K562 (cell line): ENCODE results near the gene EFCC1. TPM values are rescaled to one million over a fixed set of nuclear protein-coding genes. Genes with fewer than 3 reads are reported as not detected.
A peak's percentile ranks its signal among the peaks of the same experiment; 100 is the strongest.

Experiments used
- BCOR ChIP-seq: fragments of 450-650 bp; IDR thresholded peaks from 2 replicates; pipeline ENCODE4 v1.6.1; 2016
- CBFA2T3 ChIP-seq: fragments of 450-650 bp; IDR thresholded peaks from 2 replicates; pipeline ENCODE4 v1.6.1; 2017
- CTBP1 ChIP-seq: fragments of 450-650 bp; IDR thresholded peaks from 2 replicates; pipeline ENCODE4 v1.6.1; 2016; ENCODE audit warnings: borderline replicate concordance
- EGR1 ChIP-seq: fragments of 450-650 bp; conservative IDR thresholded peaks from 2 replicates; pipeline ENCODE4 v1.6.1; 2017; ENCODE audit warnings: mild to moderate bottlenecking
- GATA2 ChIP-seq: sonication (generic); formaldehyde crosslinking; IDR thresholded peaks from 2 replicates; pipeline ENCODE4 v1.4.0; 2020; ENCODE audit warnings: mild to moderate bottlenecking, missing genetic modification reagents
- HDAC1 ChIP-seq, 2 experiments: fragments of 450-650 bp; IDR thresholded peaks; 2 replicates each; pipeline ENCODE4 v1.6.1; 2016 to 2017; ENCODE audit warnings: inconsistent platforms in 1 of 2, mild to moderate bottlenecking in 1 of 2, moderate library complexity in 1 of 2
- HDAC8 ChIP-seq: fragments of 450-650 bp; IDR thresholded peaks from 2 replicates; pipeline ENCODE4 v1.6.1; 2016; ENCODE audit warnings: mild to moderate bottlenecking, missing genetic modification characterization, moderate library complexity, missing compliant biosample characterization
- LCOR ChIP-seq: sonication (generic); formaldehyde crosslinking; IDR thresholded peaks from 2 replicates; pipeline ENCODE4 v1.8.0; 2022; ENCODE audit warnings: mild to moderate bottlenecking, missing genetic modification reagents
- MAZ ChIP-seq, 2 experiments: fragments of 450-650 bp in 1 of 2; sonication (generic) in 1 of 2; formaldehyde crosslinking; IDR thresholded peaks in 1 of 2; conservative IDR thresholded peaks in 1 of 2; 2 replicates each; pipeline versions ENCODE4 v1.4.0 to v1.5.0; 2020; ENCODE audit warnings: mild to moderate bottlenecking in 1 of 2, missing genetic modification reagents in 1 of 2
- MEF2D ChIP-seq: conservative IDR thresholded peaks from 2 replicates; pipeline ENCODE4 v1.6.1; 2016; ENCODE audit warnings: low read depth, missing genetic modification characterization, missing compliant biosample characterization
- NFIC ChIP-seq: fragments of 450-650 bp; IDR thresholded peaks from 2 replicates; pipeline ENCODE4 v1.6.1; 2017; ENCODE audit warnings: mild to moderate bottlenecking, inconsistent platforms
- SMARCA5 ChIP-seq: fragments of 450-650 bp; IDR thresholded peaks from 2 replicates; pipeline ENCODE4 v1.6.1; 2016
- SPI1 ChIP-seq: IDR thresholded peaks from 2 replicates; pipeline ENCODE4 v1.6.1; 2011; ENCODE audit warnings: low read depth, low read length, control low read depth, borderline replicate concordance
- TBL1XR1 ChIP-seq, 2 experiments: IDR thresholded peaks; 2 replicates each; pipeline ENCODE4 v1.6.1; 2012; ENCODE audit warnings: improper control_type of control experiment in 2 of 2, low read length in 2 of 2, mild to moderate bottlenecking in 1 of 2
- TCF3 ChIP-seq: sonication (generic); formaldehyde crosslinking; IDR thresholded peaks from 2 replicates; pipeline ENCODE4 v1.4.0; 2020; ENCODE audit warnings: mild to moderate bottlenecking, missing genetic modification reagents
- TEAD1 ChIP-seq, 2 experiments: fragments of 450-650 bp in 1 of 2; sonication (generic) in 1 of 2; formaldehyde crosslinking; IDR thresholded peaks; 2 replicates each; pipeline versions ENCODE4 v1.4.0 to v1.8.0; 2020 to 2022; ENCODE audit warnings: mild to moderate bottlenecking in 2 of 2, missing genetic modification reagents in 1 of 2
- THRAP3 ChIP-seq: fragments of 450-650 bp; IDR thresholded peaks from 2 replicates; pipeline ENCODE4 v1.6.1; 2016; ENCODE audit warnings: mild to moderate bottlenecking, inconsistent platforms, borderline replicate concordance
- ZFX ChIP-seq: sonication (generic); formaldehyde crosslinking; IDR thresholded peaks from 2 replicates; pipeline ENCODE4 v1.8.0; 2022; ENCODE audit warnings: mild to moderate bottlenecking, missing genetic modification reagents, moderate library complexity
- ZNF134 ChIP-seq: fragments of 250-450 bp; sonication (Bioruptor Pico); conservative IDR thresholded peaks from 2 replicates; pipeline ENCODE4 v1.4.0; 2020
- ZNF23 ChIP-seq: fragments of 250-450 bp; sonication (Bioruptor Pico); IDR thresholded peaks from 2 replicates; pipeline ENCODE4 v1.4.0; 2020; ENCODE audit warnings: mild to moderate bottlenecking
- ZNF3 ChIP-seq: fragments of 250-450 bp; sonication (Bioruptor Pico); IDR thresholded peaks from 2 replicates; pipeline ENCODE4 v1.5.0; 2021; ENCODE audit warnings: mild to moderate bottlenecking, moderate library complexity
- ZNF507 ChIP-seq: conservative IDR thresholded peaks from 2 replicates; pipeline ENCODE4 v1.6.1; 2017; ENCODE audit warnings: missing genetic modification characterization, missing compliant biosample characterization
- ZNF57 ChIP-seq: fragments of 450-650 bp; formaldehyde crosslinking; IDR thresholded peaks from 2 replicates; pipeline ENCODE4 v1.4.0; 2020; ENCODE audit warnings: mild to moderate bottlenecking, moderate library complexity
- polyA plus RNA-seq, 8 experiments: library from polyadenylated mRNA; depleted of rRNA in 4 of 8; stranded (reverse) in 5 of 8; unstranded in 3 of 8; fragments of >200 nt; fragmentation: Nextera tagmentation in 2 of 8; fragmentation: Illumina TruSeq in 1 of 8; extraction: Ambion mirVana in 2 of 8; extraction: Trizol in 1 of 8; gene quantifications; 2 replicates each; pipeline versions ENCODE4 v1.2.1 to v1.2.3, GENCODE V29; 2011 to 2014; ENCODE audit warnings: inconsistent platforms in 1 of 8, missing spikeins in 1 of 8
- total RNA-seq, 7 experiments: library from RNA; depleted of rRNA in 6 of 7; stranded (reverse); fragments of >200 nt in 6 of 7; fragmentation: Illumina TruSeq in 2 of 7; extraction: Trizol in 2 of 7; gene quantifications; 2 replicates each; pipeline versions ENCODE4 v1.2.1 to v1.2.3, GENCODE V29; 2011 to 2021; ENCODE audit warnings: low replicate concordance in 1 of 7
- TF ChIP-seq, protein P1 (sequence below): conservative IDR thresholded peaks from 2 replicates; pipeline ENCODE4 v1.6.1; 2011; ENCODE audit warnings: low read depth, mild to moderate bottlenecking, low read length; ENCODE audit not compliant: control insufficient read depth
- TF ChIP-seq, protein P2 (sequence below): fragments of 450-650 bp; IDR thresholded peaks from one replicate; pipeline ENCODE4 v1.6.1; 2018; ENCODE audit warnings: mild to moderate bottlenecking, moderate library complexity; ENCODE audit not compliant: partially characterized antibody
- TF ChIP-seq, protein P3 (sequence below): fragments of 450-650 bp; IDR thresholded peaks from 2 replicates; pipeline ENCODE4 v1.6.1; 2016; ENCODE audit warnings: low read depth, mild to moderate bottlenecking, moderate library complexity

EFCC1 gene
- total and polyA plus RNA-seq, 9 of the 15 experiments (the other 6 are each of a cell fraction or from before 2014, with no cell fraction given) = not detected

DNA sequence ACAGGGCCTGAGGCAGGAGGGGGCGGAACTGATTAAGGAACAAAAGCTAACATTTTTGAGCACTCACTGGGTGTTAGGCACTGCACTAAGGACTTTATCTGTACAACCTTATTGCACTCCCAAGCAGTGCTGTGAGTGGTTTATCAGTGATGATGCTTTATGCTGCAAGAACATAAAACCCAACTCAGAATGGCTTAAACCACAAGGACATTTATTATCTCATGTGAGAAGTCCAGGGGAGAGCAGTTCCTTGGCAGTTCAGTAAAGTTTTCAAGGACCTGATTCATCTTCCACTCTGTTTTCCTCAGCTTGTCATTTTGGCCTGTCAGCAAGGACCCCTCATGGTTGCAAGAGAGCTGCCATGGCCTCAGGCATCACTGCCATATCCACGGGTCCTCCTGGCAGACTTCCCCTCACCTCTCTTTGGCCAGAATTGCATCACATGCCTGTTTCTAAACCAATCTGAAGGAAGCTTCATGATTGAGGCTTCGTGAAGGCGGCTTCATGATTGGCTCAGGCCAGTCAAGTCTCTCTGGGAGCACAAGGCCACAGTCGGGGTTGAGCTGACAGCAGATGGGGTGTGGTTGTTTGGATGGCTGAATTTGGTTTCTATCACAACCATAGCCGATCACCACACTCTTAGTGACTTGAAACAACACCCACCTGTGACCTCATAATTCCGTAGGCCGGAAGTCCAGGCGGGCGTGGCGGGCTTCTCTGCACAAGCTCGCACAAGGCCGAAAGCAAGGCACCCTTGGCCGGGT lies 15.8 kb downstream of the EFCC1 start (continued):
- TF ChIP-seq TEAD1 (CRISPR knock-in tag; IDR thresholded peaks at IDR 0.05) (0 out of 4 replicates have a peak, but pooled peaks of 1 of the 2 experiments have one; percentile 29), HDAC8 (tag) (no peak), BCOR (peak; percentile 62; the same call in 1 of the 2 replicates), ZNF23 (no peak), MEF2D (tag) (no peak), THRAP3 (no peak), SPI1 (peak; percentile 26; the same call in 1 of the 2 replicates), ZNF134 (0 out of 2 replicates have a peak, but pooled peaks have one; percentile 13), EGR1 (peak; percentile 73), ZNF57 (CRISPR knock-in tag) (no peak), ZNF3 (CRISPR knock-in tag) (no peak), LCOR (peak; percentile 78; the same call in 1 of the 2 replicates), GATA2 (CRISPR knock-in tag) (peak; percentile 78), MAZ (CRISPR knock-in tag; conservative IDR thresholded peaks at IDR 0.05 in 1 of 2, IDR thresholded peaks at IDR 0.05 in 1 of 2) (0 out of 4 replicates have a peak, but pooled peaks have one; percentile 33 to 39), CTBP1 (peak; percentile 31; the same call in 1 of the 2 replicates), TBL1XR1 (IDR thresholded peaks at IDR 0.05; ENCODE audit: low read length in 2 of 2) (peak in 1 of 2 experiments; percentile 53; a peak in 1 of 4 replicates), NFIC (peak; percentile 70), CBFA2T3 (peak; percentile 94), ZNF507 (no peak), SMARCA5 (peak; percentile 86), HDAC1 (IDR thresholded peaks at IDR 0.05) (peak; percentile 8 to 92; a peak in 2 of 4 replicates), ZFX (CRISPR knock-in tag) (no peak), TCF3 (CRISPR knock-in tag) (peak; percentile 93)
- TF ChIP-seq, protein P1, sequence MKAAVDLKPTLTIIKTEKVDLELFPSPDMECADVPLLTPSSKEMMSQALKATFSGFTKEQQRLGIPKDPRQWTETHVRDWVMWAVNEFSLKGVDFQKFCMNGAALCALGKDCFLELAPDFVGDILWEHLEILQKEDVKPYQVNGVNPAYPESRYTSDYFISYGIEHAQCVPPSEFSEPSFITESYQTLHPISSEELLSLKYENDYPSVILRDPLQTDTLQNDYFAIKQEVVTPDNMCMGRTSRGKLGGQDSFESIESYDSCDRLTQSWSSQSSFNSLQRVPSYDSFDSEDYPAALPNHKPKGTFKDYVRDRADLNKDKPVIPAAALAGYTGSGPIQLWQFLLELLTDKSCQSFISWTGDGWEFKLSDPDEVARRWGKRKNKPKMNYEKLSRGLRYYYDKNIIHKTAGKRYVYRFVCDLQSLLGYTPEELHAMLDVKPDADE = no peak
- TF ChIP-seq, protein P2, sequence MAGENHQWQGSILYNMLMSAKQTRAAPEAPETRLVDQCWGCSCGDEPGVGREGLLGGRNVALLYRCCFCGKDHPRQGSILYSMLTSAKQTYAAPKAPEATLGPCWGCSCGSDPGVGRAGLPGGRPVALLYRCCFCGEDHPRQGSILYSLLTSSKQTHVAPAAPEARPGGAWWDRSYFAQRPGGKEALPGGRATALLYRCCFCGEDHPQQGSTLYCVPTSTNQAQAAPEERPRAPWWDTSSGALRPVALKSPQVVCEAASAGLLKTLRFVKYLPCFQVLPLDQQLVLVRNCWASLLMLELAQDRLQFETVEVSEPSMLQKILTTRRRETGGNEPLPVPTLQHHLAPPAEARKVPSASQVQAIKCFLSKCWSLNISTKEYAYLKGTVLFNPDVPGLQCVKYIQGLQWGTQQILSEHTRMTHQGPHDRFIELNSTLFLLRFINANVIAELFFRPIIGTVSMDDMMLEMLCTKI = no peak
- TF ChIP-seq, protein P3, sequence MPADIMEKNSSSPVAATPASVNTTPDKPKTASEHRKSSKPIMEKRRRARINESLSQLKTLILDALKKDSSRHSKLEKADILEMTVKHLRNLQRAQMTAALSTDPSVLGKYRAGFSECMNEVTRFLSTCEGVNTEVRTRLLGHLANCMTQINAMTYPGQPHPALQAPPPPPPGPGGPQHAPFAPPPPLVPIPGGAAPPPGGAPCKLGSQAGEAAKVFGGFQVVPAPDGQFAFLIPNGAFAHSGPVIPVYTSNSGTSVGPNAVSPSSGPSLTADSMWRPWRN = peak; percentile 51; the same call in 1 of the 2 replicates
